Nephron (organoid): ENCODE results near the gene NKX6-2.

ENCODE experiments used
- H3K27ac Mint-ChIP-seq, 3 experiments: 2 replicates each; pipeline ENCODE4 v1.8.0; 2020; ENCODE audit warnings: mixed read lengths in 3 of 3, mild to moderate bottlenecking in 2 of 3, moderate library complexity in 1 of 3
- H3K27me3 Mint-ChIP-seq: 2 replicates; pipeline ENCODE4 v1.8.0; 2021; ENCODE audit warnings: low read depth, mild to moderate bottlenecking, moderate library complexity, mixed read lengths
- H3K36me3 Mint-ChIP-seq: 2 replicates; pipeline ENCODE4 v1.8.0; 2020; ENCODE audit warnings: low read depth, mixed read lengths
- H3K4me1 Mint-ChIP-seq: 2 replicates; pipeline ENCODE4 v1.8.0; 2020; ENCODE audit warnings: mixed read lengths
- H3K4me3 Mint-ChIP-seq, 3 experiments: 2 replicates each; pipeline ENCODE4 v1.8.0; 2020; ENCODE audit warnings: mild to moderate bottlenecking in 3 of 3, mixed read lengths in 3 of 3, moderate library complexity in 2 of 3
- H3K9me3 Mint-ChIP-seq: 2 replicates; pipeline ENCODE4 v1.8.0; 2020; ENCODE audit warnings: mixed read lengths
- TF ChIP-seq, protein P1 (sequence below), 3 experiments: fragments of 200-600 bp; sonication (generic); IDR thresholded peaks; one replicate each; pipeline ENCODE4 v1.5.0; 2021; ENCODE audit warnings: antibody characterized with exemption in 3 of 3; ENCODE audit not compliant: unreplicated experiment in 3 of 3

Gene NKX6-2

DNA sequence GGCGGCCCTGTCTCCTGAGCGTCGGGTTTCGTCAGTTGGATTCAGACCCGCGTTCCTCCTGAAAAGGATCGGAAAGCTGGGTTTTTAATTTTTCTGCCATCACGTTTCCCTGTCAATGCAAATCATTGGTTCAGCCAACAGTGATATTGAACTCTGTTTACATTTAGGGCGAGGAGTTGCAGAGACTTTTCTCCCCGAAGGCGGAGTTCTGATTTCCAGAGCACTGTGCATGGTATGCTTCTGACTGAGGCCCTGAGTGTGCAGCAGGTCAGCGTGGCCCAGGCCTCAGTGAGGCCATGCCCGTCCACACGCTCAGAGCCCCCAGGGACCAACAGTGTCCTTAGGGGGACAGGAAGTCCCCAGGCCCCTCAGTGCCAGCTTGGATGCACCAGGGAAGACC, 27.1 kb downstream of the NKX6-2 start:
- TF ChIP-seq, protein P1, sequence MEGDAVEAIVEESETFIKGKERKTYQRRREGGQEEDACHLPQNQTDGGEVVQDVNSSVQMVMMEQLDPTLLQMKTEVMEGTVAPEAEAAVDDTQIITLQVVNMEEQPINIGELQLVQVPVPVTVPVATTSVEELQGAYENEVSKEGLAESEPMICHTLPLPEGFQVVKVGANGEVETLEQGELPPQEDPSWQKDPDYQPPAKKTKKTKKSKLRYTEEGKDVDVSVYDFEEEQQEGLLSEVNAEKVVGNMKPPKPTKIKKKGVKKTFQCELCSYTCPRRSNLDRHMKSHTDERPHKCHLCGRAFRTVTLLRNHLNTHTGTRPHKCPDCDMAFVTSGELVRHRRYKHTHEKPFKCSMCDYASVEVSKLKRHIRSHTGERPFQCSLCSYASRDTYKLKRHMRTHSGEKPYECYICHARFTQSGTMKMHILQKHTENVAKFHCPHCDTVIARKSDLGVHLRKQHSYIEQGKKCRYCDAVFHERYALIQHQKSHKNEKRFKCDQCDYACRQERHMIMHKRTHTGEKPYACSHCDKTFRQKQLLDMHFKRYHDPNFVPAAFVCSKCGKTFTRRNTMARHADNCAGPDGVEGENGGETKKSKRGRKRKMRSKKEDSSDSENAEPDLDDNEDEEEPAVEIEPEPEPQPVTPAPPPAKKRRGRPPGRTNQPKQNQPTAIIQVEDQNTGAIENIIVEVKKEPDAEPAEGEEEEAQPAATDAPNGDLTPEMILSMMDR (IDR thresholded peaks at IDR 0.05; ENCODE audit: unreplicated experiment in 3 of 3): no peak
- H3K27me3 Mint-ChIP-seq: no peaks in the 10 kb centered on the region
- H3K9me3 Mint-ChIP-seq: peaks cover 9% of the 10 kb centered on the region
- no peaks in the 10 kb centered on the region for H3K4me1 Mint-ChIP-seq
- H3K4me3 Mint-ChIP-seq: no peak overlapping the region
- no peak overlapping the region for H3K27ac Mint-ChIP-seq
- peaks cover 49% of the 10 kb centered on the region for H3K36me3 Mint-ChIP-seq

DNA sequence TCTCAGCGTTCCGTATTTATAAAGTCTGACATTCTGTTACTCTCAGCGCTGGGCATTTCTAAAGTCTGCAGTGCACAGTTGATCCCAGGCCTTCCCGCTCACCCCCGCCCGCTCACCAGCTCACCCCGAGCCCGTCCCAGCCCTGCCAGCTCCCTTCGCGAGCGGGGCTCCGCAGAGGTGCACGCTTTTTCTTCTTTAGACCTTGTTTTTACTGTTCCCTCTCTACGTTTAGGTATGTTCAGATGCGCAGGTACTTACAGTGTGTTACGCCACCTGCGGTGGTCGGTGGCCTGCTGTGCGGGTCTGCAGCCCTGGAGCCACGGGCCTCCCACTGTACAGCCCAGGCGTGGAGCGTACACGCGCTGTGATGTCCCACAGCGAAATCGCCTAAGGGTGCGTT, 28.8 kb downstream of the NKX6-2 start:
- no peaks in the 10 kb centered on the region for H3K4me1 Mint-ChIP-seq
- H3K36me3 Mint-ChIP-seq: peaks cover 47% of the 10 kb centered on the region
- H3K27ac Mint-ChIP-seq: no peak overlapping the region
- TF ChIP-seq, protein P1 (IDR thresholded peaks at IDR 0.05; ENCODE audit: unreplicated experiment in 3 of 3): no peak
- H3K4me3 Mint-ChIP-seq: no peak overlapping the region
- peaks cover 9% of the 10 kb centered on the region for H3K9me3 Mint-ChIP-seq
- H3K27me3 Mint-ChIP-seq: no peaks in the 10 kb centered on the region

DNA sequence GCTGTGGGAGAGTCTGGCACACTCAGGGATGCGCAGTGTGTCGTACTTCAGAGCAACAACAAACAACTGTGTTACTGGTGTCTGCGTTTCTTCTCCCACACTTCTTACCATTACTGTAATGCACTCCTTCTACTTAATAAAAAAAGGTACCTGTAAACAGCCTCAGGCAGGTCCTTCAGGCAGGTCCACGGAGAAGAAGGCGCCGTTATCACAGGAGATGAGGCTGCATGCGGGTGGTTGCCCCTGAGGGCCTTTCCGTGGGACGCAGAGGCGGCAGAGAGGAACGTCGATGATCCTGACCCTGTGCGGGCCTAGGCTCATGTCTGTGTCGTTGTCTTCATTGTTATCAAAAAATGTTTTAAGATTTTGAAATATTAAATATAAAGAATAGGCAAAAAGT, 29.4 kb downstream of the NKX6-2 start:
- TF ChIP-seq, protein P1 (IDR thresholded peaks at IDR 0.05; ENCODE audit: unreplicated experiment in 3 of 3): no peak
- Mint-ChIP-seq H3K27me3 (no peaks in the 10 kb centered on the region), H3K4me1 (no peaks in the 10 kb centered on the region), H3K36me3 (peaks cover 42% of the 10 kb centered on the region), H3K27ac (no peak overlapping the region), H3K9me3 (peaks cover 4% of the 10 kb centered on the region), H3K4me3 (no peak overlapping the region)

DNA sequence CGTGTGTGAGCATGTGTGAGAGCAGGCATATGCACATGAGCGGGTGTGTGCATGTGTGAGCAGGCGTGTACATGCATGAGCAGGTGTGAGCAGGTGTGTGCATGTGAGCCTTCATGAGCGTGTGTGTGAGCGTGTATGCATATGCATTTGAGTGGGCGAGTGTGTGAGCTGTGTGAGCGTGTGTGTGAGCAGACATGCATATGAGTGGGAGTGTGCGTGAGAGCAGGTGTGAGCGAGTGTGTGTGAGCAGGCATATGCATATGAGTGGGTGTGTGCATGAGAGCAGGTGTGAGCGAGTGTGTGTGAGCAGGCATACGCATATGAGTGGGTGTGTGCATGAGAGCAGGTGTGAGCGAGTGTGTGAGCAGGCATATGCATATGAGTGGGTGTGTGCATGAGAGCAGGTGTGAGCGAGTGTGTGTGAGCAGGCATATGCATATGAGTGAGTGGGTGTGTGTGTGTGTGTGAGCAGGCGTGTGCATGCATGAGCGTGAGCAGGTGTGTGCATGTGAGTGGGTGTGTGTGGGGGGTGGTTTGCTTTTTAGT, 30.7 kb downstream of the NKX6-2 start:
- no peak overlapping the region for H3K27ac Mint-ChIP-seq
- peaks cover 4% of the 10 kb centered on the region for H3K9me3 Mint-ChIP-seq
- H3K4me1 Mint-ChIP-seq: no peaks in the 10 kb centered on the region
- peaks cover 32% of the 10 kb centered on the region for H3K36me3 Mint-ChIP-seq
- TF ChIP-seq, protein P1 (IDR thresholded peaks at IDR 0.05; ENCODE audit: unreplicated experiment in 3 of 3): no peak
- no peak overlapping the region for H3K4me3 Mint-ChIP-seq
- no peaks in the 10 kb centered on the region for H3K27me3 Mint-ChIP-seq

DNA sequence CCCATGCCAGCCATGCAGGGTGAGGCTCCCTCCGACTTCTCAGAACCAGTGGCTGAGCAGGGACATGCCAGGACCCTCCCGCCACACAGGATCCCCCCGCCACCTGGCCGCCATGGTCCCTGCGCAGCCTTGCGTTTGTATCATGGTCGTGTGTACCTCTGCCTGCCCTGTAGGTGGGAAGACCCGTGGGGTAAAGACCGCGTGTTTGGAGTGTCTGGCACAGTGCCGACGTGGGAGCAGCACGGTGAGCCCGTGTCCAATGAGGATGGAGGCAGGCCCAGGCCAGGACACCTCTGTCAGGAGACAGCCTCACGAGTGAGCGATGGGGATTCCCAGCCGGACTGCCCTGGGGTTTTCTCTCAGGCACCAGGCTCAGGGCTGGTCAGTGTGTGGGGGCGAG, 31.9 kb downstream of the NKX6-2 start:
- peaks cover 4% of the 10 kb centered on the region for H3K9me3 Mint-ChIP-seq
- no peak overlapping the region for H3K27ac Mint-ChIP-seq
- H3K36me3 Mint-ChIP-seq: peaks cover 32% of the 10 kb centered on the region
- no peaks in the 10 kb centered on the region for H3K4me1 Mint-ChIP-seq
- no peaks in the 10 kb centered on the region for H3K27me3 Mint-ChIP-seq
- no peak overlapping the region for H3K4me3 Mint-ChIP-seq
- TF ChIP-seq, protein P1 (IDR thresholded peaks at IDR 0.05; ENCODE audit: unreplicated experiment in 3 of 3): no peak

DNA sequence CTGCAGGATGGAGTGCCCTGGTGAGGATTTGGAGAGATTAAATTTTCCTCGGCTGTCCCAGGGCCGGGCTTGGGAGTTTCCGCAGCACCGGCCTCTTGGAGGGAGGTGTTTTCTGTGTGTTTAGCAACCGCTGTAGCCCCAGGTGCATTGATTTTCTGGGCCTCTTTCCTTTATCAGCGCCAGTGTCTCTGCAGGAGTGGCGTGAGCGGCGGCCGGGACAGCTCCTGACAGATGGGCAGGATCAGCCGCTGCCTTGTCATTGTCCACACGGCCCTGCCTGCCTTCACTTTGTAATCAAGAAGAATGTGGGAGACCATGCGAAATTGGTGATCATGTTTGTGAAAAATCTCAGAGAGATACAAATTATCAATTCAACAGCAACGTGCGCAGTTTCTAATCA, 32.4 kb downstream of the NKX6-2 start:
- Mint-ChIP-seq H3K27me3 (no peaks in the 10 kb centered on the region), H3K4me3 (no peak overlapping the region), H3K27ac (no peak overlapping the region), H3K36me3 (peaks cover 32% of the 10 kb centered on the region), H3K9me3 (peaks cover 4% of the 10 kb centered on the region), H3K4me1 (peaks cover 1% of the 10 kb centered on the region)
- TF ChIP-seq, protein P1 (IDR thresholded peaks at IDR 0.05; ENCODE audit: unreplicated experiment in 3 of 3): no peak
